ENCODE results near the gene MTERF4.

Gene MTERF4

DNA sequence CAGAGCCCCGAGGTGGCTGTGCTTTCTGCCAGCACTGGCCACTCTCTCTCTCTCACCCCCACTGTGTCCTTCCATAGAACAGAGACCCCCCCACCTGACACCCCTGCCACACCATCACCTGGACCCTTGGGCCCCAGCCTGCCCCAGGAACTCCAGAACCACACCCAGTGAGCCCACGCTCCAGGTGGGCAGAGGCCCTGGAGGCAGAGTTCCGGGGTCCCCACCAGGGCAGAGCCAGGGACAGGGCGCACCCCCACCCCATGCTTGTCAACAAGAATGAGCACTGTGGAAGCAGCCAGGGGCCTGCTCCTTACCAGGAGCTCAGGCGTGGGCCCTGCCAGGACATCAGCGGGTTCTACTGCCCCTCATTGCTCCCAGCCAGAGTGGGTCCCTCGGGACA lies 32.6 kb upstream of the MTERF4 start:
- no peak overlapping the region for H2AFZ ChIP-seq (ENCODE audit: low read length)
- no peaks in the 10 kb centered on the region for H3K4me1 ChIP-seq (ENCODE audit: low read length)
- no peak overlapping the region for H3K4me2 ChIP-seq (ENCODE audit: low read depth, low read length)
- TF ChIP-seq EZH2phosphoT487 (IDR thresholded peaks at IDR 0.05; ENCODE audit: low read length) (no peak), EZH2 (optimal IDR thresholded peaks at IDR 0.05; ENCODE audit: low read depth, low read length) (no peak)
- TF ChIP-seq, protein P1, sequence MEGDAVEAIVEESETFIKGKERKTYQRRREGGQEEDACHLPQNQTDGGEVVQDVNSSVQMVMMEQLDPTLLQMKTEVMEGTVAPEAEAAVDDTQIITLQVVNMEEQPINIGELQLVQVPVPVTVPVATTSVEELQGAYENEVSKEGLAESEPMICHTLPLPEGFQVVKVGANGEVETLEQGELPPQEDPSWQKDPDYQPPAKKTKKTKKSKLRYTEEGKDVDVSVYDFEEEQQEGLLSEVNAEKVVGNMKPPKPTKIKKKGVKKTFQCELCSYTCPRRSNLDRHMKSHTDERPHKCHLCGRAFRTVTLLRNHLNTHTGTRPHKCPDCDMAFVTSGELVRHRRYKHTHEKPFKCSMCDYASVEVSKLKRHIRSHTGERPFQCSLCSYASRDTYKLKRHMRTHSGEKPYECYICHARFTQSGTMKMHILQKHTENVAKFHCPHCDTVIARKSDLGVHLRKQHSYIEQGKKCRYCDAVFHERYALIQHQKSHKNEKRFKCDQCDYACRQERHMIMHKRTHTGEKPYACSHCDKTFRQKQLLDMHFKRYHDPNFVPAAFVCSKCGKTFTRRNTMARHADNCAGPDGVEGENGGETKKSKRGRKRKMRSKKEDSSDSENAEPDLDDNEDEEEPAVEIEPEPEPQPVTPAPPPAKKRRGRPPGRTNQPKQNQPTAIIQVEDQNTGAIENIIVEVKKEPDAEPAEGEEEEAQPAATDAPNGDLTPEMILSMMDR (IDR thresholded peaks at IDR 0.05; ENCODE audit: low read length) = no peak
- no peaks in the 10 kb centered on the region for H4K20me1 ChIP-seq (ENCODE audit: insufficient read depth, low read length)
- no peaks in the 10 kb centered on the region for H3F3A ChIP-seq (ENCODE audit: insufficient read depth, low read length)
- no peak overlapping the region for H3K4me3 ChIP-seq (ENCODE audit: low read length)
- H3K79me2 ChIP-seq (ENCODE audit: low read length) = no peaks in the 10 kb centered on the region
- no peaks in the 10 kb centered on the region for H3K27me3 ChIP-seq (replicated peaks; ENCODE audit: insufficient read depth, low read length)
- no peaks in the 10 kb centered on the region for H3K36me3 ChIP-seq (replicated peaks; ENCODE audit: insufficient read depth, low read length)
- H3K27ac ChIP-seq (ENCODE audit: low read length) = no peak overlapping the region
- H3K9ac ChIP-seq (ENCODE audit: low read length) = no peak overlapping the region
- H3K9me2 ChIP-seq (replicated peaks; ENCODE audit: insufficient read depth, low read length) = no peaks in the 10 kb centered on the region
- no peak for DNase-seq
- H3K9me3 ChIP-seq (replicated peaks; ENCODE audit: insufficient read depth, low read length) = no peaks in the 10 kb centered on the region

DNA sequence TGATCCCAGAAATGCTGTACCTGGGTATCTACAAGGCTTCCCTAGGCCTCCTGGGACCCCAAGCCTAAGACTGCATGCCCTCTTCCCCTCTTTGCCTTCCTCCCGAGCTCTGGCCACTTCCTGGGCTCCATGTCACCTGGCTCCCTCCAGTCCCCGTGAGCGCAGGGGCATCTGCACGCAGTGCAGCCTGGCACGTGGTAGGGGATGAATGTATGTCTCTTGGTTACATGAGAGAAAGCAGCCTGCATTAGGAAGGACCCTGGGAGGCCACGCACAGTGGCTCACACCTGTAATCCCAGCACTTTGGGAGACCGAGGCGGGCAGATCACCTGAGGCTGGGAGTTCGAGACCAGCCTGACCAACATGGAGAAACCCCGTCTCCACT lies 31.3 kb upstream of the MTERF4 start:
- no peaks in the 10 kb centered on the region for H3K36me3 ChIP-seq (replicated peaks; ENCODE audit: insufficient read depth, low read length)
- H3F3A ChIP-seq (ENCODE audit: insufficient read depth, low read length) = no peaks in the 10 kb centered on the region
- H3K27me3 ChIP-seq (replicated peaks; ENCODE audit: insufficient read depth, low read length) = no peaks in the 10 kb centered on the region
- TF ChIP-seq EZH2phosphoT487 (IDR thresholded peaks at IDR 0.05; ENCODE audit: low read length) (no peak), EZH2 (optimal IDR thresholded peaks at IDR 0.05; ENCODE audit: low read depth, low read length) (no peak)
- TF ChIP-seq, protein P1 (IDR thresholded peaks at IDR 0.05; ENCODE audit: low read length) = no peak
- H3K9ac ChIP-seq (ENCODE audit: low read length) = no peak overlapping the region
- H3K4me3 ChIP-seq (ENCODE audit: low read length) = no peak overlapping the region
- H3K9me2 ChIP-seq (replicated peaks; ENCODE audit: insufficient read depth, low read length) = no peaks in the 10 kb centered on the region
- H3K9me3 ChIP-seq (replicated peaks; ENCODE audit: insufficient read depth, low read length) = no peaks in the 10 kb centered on the region
- H3K4me1 ChIP-seq (ENCODE audit: low read length) = no peaks in the 10 kb centered on the region
- H3K79me2 ChIP-seq (ENCODE audit: low read length) = no peaks in the 10 kb centered on the region
- H4K20me1 ChIP-seq (ENCODE audit: insufficient read depth, low read length) = no peaks in the 10 kb centered on the region
- no peak overlapping the region for H2AFZ ChIP-seq (ENCODE audit: low read length)
- no peak for DNase-seq
- no peak overlapping the region for H3K27ac ChIP-seq (ENCODE audit: low read length)
- no peak overlapping the region for H3K4me2 ChIP-seq (ENCODE audit: low read depth, low read length)

DNA sequence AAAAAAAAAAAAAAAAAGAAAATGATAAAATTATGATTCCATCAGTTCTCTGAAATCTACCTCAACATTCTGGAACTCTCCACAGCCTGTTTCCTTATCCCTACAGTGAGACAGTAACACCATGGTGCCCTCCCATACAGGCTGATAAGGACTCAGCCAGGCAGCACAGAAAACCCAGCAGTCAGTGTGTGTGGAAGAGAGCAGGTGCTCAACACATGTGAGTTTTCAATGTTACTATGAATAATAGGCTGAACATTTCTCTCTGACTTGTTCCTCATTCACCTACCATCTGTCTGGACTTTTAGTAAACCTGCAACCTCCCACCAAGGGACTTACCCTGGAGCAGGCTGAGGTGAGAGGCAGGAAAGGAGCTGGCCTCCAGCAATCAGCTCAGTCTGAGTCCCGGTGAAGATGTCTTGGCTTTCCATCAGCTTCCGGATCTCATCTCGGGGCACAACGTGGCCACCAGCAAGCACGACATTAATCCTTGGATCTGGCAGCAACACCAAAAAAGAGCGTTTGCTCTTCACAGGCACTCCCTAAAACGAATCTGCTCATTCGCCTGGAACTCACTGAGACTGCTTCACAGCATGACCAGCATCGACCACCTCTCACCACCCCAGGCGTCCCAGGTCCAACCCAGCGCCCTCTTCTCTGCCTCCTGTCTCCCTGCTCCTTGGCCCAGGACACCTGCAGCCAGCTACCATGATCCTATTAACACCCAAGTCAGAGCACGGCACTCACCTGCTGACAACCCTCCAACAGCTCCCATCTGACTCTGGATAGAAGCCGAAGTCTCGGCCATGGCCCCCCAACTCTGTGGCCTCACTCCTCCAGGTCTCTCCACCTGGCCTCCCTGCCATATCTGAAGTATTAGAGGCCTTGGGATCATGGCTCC lies 30.7 kb upstream of the MTERF4 start:
- Histone ChIP-seq H3K4me1 (ENCODE audit: low read length) (no peaks in the 10 kb centered on the region), H3F3A (ENCODE audit: insufficient read depth, low read length) (no peaks in the 10 kb centered on the region), H3K4me2 (ENCODE audit: low read depth, low read length) (no peak overlapping the region), H3K9me3 (replicated peaks; ENCODE audit: insufficient read depth, low read length) (no peaks in the 10 kb centered on the region), H4K20me1 (ENCODE audit: insufficient read depth, low read length) (no peaks in the 10 kb centered on the region), H3K9me2 (replicated peaks; ENCODE audit: insufficient read depth, low read length) (no peaks in the 10 kb centered on the region), H3K4me3 (ENCODE audit: low read length) (no peak overlapping the region), H3K27ac (ENCODE audit: low read length) (no peak overlapping the region), H3K36me3 (replicated peaks; ENCODE audit: insufficient read depth, low read length) (no peaks in the 10 kb centered on the region), H3K9ac (ENCODE audit: low read length) (no peak overlapping the region), H3K79me2 (ENCODE audit: low read length) (no peaks in the 10 kb centered on the region), H3K27me3 (replicated peaks; ENCODE audit: insufficient read depth, low read length) (no peaks in the 10 kb centered on the region), H2AFZ (ENCODE audit: low read length) (no peak overlapping the region)
- TF ChIP-seq, protein P1 (IDR thresholded peaks at IDR 0.05; ENCODE audit: low read length) = no peak
- TF ChIP-seq EZH2 (optimal IDR thresholded peaks at IDR 0.05; ENCODE audit: low read depth, low read length) (no peak), EZH2phosphoT487 (IDR thresholded peaks at IDR 0.05; ENCODE audit: low read length) (no peak)
- DNase-seq = no peak

Measured in MM.1S (cell line).